GM19035 (cell line): Measurements from ENCODE around the gene CUTC.

ENCODE experiments used
- ATAC-seq: cut with Tn5 transposase; IDR thresholded peaks from one replicate; pipeline ENCODE4 v1.9.1; 2021; ENCODE audit not compliant: unreplicated experiment

The CUTC gene

GRCh38 chr10:99781734-99782429, 49.8 kb downstream of the CUTC start:
- no peak for ATAC-seq

GRCh38 chr10:99782447-99783286, 50.6 kb downstream of the CUTC start, which contains the start of gene ABCC2:
Gene ABCC2 (plus strand): TSS chr10:99782640. CDS start chr10:99782845, 205 bp downstream.
- ATAC-seq: no peak

- ATAC-seq: no peak
Measured at GRCh38 chr10:99784016-99784726, 52.1 kb downstream of the CUTC start.

DNA sequence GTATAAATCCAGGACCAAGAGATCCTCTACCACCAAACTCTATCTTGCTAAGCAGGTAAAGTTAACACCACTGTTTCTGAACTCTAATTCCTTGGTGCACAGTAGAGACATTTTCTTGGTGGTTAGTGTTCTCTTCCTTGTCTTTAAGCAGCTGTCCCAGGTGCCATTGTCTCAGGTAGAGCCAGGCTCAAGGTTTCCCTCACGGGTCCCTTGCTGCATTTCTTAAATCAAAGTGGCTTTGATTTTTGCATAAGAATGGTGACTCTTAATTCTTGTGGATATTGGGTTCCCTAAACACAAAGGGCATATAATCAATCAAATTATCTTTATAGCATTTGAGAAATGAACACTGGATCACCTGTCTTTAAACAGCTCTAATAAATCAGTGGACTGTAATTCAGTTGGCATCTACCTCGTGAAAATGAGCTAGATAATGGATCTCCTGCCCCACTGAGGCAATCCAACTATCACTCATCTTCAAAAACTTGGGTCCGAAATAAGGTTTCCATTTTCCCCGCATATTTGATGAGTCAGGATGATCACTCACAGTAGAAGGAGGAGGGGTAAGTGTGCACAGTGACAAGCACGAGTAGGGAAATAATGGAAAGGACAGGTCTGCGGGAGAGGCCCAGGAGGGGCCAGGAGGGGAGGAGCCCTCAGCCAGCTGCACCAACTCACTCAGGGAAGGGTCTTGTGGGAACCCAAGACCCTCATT, 52.9 kb downstream of the CUTC start:
- no peak for ATAC-seq

DNA sequence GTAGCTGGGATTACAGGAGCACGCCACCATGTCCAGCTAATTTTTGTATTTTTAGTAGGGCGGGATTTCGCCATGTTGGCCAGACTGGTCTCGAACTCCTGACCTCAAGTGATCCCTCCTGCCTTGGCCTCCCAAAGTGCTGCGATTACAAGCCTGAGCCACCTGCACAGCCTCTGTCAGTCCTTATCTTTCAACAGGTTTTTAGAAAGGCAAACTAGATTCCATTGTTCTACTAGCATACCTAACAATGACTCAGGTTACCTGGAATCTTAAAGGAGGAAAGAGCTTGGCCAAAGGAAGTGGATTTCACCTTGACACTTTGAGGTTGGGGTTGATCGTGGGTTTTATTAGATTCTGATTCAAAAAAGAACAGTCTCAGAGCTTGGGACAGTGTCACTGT, 53.6 kb downstream of the CUTC start:
- no peak for ATAC-seq

DNA sequence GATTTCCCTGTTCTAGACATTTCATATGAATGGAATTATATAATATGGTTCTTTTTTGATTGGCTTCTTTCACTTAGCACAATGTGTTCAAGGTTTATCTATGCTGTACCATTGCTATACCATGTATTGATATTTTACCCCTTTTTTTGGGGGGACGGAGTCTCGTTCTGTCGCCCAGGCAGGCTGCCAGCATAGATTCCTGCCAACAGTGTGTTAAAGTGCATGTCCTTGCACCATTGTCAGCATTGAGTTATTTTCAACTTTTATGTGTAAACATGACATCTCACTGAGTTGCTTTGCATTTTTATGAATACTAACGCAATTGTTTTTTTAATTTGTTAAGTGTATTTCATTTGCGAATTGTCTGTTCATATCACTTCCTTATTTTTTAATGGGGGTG, 55.3 kb downstream of the CUTC start:
- ATAC-seq: no peak

- ATAC-seq: no peak
Measured at GRCh38 chr10:99787782-99788445, 55.9 kb downstream of the CUTC start.

- no peak for ATAC-seq
Measured at GRCh38 chr10:99788598-99789256, 56.7 kb downstream of the CUTC start.

DNA sequence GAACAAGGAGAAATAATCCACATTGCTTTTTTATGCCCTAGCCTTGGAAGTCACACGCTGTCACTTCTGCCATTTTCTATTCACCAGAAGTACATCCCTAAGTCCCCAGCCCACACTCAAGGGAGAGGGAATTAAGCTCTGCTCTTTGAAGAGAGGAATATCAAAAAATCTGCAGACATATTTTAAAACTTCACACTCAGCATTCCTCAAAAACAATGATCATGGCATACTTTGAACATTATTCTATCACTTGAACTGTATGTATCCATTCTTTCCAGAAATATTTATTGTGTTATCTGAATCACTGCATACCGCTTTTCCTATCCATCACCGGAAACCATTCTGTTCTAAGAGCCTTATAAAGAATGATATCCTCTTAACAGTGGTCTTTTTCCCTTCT, 59.8 kb downstream of the CUTC start:
- no peak for ATAC-seq

DNA sequence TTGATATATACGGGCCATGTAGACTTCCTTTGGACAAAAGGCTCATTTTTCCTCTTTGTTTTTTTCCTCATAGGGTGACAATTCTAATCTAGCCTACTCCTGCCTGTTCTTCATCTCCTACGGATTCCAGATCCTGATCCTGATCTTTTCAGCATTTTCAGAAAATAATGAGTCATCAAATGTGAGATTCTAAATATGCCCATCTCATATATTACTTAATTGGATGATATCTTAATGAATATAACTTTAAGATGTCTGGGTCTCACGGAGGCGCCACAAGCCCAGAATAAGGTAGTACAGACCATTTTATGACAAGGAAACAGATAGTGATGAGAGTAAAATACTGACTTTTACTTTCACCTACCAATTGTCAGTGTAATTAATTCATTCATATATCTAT, 61.8 kb downstream of the CUTC start:
- no peak for ATAC-seq

GRCh38 chr10:99796928-99797327, 64.9 kb downstream of the CUTC start:
- ATAC-seq: no peak

GRCh38 chr10:99798031-99798430, 66.0 kb downstream of the CUTC start:
- ATAC-seq: no peak

GRCh38 chr10:99798920-99799319, 66.9 kb downstream of the CUTC start:
- ATAC-seq: no peak

GRCh38 chr10:99799613-99800012, 67.6 kb downstream of the CUTC start:
- no peak for ATAC-seq

- no peak for ATAC-seq
Measured at GRCh38 chr10:99804471-99804870, 72.4 kb downstream of the CUTC start.

DNA sequence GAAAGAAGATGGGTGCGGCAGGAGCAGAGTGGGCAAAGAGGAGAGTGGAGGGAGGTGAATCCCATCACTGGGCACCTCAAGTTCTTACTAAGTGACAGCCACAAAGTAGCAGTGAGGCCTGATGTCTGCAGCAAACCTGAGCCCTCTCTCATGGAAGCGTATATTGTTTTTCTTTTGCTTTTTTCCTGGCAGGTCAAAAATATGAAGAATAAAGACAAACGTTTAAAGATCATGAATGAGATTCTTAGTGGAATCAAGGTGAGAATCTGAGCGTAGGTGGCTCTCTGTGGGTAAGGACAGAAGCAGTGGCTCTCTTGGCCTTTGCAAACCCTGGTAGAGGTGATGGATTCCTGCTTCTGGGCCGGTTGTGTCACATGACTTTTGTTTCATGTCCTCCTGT, 73.2 kb downstream of the CUTC start:
- ATAC-seq: no peak
